Measurements from ENCODE around the gene RAB24.

RAB24 gene

DNA sequence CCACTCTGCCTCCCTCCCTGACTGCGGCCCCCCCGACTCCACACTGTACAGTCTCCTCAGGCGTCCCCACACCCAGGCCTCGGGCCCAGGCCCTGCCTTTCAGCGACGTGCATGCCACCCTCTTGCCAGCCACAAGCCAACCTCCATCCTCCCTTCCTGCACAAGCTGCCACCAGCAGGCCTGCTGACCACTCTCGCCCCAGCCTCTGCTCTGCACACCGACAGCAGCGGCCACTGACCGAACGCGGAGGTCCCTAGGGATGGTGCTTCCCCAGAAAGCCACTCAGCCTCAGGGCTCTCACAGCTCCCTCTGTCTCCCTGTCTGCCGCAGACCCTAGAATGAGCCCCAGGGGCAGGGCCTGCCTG is 29.4 kb upstream of the RAB24 start:
- no peak for DNase-seq

DNA sequence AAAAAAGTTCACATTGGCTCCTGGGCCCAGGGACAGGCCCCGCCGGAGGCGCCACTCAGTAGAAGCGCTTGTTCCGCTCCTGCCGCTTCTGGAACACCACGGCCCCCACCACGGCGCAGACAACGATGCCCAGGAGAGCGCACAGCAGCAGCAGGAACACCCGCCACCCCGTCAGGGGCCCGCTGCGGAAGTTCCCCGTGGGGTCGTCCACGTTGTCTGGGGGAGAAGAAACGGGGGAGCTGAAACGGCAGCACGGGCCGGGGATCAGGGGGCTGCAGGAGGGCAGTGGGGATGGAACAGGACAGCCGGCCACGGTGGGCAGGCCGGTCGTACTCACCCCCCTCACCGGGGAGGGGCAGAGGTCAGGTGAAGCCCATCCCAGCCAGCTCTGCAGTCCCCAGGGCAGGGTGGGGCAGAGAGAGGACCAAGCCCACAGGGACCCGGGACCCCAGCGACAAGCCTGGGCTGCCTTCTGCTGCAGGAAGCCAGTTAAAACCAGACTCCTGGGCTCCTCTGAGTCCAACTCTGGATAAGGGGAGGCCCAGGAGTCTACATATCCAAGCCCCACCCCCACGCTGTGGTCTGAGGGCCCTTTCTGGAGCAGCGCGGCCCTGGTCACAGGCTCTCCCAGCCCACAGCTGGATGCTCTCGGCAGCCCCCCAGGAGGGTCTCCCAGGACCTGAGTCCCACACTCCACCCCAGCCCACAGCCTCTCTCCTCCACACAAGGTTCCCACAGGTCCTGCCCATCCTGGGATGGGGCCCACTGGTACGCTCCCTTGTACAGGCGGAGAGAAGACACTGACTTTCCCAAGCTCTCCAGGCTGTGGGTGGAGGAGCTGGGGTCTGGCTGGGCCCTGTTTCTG is 28.7 kb upstream of the RAB24 start:
- no peak for DNase-seq

DNA sequence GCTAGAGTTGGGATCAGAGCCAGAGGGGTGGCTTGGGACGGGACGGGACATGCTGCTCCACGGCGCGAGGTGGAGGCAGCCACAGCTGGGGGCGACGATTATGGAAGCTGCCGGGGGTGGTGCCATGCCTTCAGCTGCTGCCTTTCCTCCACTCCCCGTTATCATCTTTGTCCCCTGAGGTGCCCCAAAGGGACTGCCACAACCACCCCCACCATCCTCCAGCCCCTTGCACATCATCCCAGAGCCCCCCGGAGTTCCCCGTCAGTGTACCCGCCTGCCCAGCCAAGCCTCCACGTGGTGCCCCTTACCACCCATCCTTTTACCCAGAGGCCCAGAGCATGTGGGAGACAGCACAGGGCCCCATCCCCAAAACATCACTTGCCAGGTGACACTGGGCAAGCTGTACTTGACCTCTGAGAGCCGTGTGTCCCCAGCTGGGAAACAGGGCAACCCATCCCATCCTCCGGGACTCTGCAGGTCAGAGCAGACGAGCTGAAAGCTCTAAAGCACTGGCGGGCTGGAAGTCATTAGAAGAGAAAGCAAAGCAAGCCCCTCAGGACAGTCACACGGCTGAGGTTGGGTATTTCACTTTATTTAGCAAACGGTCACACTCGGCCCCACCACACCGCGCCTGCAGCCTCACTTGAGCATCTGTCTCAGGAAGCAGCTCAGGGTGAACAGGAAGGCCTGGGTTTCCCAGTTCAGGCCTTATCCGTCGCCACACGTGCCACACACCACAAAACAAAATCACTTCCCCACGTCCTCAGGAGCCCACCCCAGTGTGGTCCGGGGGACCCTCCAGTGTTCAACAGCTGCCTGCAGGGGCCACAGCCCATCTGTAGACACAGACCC is 27.7 kb upstream of the RAB24 start:
- no peak for DNase-seq

DNA sequence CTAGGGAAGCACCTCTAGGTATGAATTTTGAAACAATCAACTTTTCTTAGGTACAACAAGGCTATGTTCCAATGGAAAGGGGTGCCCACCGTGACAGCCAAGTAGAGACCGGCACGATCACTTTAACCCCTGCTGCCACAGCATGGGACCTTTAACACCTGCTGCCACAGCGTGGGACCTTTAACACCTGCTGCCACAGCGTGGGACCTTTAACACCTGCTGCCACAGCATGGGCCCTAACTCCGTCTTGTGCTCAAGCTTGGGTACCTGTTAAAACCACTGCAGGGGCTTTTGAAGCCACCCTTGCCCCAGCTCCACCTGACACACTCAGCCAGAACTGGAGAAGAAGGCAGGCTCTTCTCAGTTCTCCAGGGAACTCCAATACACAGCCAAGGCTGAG is 26.4 kb upstream of the RAB24 start:
- no peak for DNase-seq

DNA sequence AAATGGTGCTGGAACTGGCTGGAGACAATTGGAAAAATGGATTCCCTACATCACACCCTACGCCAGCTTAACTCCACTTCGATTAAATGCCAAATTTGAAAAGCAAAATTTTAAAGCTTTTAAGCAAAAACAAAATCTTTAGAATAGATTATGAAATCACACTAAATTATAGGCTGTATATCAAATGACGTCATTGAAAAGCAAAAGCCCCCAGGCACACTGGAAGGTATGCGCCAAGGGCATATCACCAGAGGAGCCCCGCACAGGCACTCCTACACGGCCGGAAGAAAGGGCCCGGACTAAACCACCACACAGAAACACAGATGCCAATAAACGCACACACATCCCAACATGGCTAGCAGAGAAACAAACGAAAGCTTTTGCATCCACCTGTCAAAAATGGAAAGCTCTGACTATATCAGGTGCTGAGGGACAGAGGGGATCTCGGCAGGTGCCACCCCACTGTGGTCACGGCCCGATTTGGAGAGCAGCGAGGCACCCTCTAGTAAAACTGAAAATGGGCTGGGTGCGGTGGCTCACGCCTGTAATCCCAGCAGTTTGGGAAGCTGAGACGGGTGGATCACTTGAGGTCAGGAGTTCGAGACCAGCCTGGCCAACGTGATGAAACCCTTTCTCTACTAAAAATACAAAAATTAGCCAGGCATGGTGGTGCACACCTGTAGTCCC is 25.2 kb upstream of the RAB24 start:
- DNase-seq = no peak

DNA sequence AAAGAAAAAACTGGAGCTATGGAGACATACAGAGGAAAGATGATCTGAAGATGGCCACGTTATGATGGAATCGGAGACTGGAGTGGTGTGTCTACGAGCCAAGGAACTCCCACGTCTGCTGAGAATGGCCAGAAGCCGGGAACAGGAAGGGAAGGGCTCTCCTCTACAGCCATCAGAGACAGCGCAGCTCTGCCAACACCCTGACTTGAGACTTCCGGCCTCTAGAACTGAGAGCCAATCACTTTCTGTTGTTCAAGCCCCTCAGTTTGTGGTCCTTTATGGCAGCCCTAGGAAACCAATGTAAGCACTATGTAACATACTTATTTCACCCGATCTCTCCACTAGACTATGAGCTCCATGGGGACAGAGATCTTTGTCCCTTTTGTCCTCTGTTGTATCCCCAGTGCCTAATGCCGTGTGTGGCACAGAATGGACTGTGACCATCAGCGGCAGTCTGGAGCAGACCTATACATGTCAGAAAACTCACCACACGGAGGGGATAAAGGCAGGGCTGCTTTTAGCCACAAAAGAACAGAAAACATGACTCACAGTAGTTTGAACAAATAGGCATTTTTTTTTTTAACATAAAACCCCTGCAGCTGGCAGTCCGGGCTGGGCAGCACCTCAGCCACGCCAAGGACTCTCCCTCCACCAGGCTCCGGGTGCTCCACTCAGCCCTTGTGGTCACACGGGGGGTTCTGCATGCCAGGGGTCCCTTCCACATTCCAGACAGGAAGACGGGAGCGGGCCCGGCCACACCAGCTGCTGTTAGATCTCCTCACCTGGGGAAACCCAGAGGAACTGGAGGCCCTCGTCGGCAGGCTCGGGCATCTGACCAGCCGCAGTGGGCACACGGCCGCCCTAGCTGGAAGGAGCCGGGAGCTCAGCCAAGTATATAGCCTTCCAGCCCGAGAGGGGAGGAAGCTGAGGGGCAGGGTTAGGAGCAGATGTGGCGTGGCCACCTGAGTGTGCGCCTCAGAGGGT is 24.3 kb upstream of the RAB24 start:
- DNase-seq = no peak

DNA sequence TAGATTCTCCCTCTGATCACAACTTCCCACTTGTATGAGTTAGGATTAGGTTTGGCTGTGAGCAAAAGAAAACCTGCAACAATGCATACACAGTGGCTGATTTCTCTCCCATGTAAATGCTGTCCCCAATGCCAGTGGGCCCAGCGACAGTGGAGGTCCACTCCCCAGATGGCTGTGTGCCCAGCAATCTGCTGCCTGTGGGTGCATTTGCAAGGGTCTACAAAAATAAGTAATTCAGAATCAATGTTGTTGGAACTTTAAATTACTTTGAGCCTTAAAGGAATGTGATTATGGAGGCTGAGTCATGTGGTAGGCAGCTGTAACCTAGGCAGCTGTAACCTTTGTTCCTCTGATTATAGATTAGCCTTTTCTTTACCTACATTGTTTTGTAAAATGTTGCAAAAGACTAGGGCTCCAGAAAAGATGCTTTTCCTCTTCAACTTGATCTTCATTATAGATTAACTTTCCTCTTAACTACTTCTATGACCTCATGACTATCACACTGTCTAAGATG is 22.4 kb upstream of the RAB24 start:
- no peak for DNase-seq

DNA sequence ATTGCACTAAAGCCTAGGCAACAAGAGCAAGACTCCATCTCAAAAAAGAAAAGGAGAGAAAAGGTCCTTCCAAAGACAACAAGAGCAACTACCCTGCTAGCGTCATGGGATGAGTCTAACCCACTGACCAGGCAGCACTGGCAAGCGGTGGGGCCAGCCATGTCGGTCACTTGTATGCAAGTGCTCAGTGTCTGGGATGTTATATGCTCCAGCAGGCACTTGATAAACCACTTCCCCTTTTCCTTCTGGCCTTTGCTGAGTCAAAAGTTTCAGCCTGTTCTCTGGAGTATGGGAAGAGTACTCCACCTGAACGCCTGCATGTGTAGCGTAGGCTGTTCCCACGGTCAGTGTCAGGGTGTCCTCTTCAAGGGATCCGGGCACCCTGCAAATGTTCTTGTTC is 17.4 kb upstream of the RAB24 start:
- no peak for DNase-seq

DNA sequence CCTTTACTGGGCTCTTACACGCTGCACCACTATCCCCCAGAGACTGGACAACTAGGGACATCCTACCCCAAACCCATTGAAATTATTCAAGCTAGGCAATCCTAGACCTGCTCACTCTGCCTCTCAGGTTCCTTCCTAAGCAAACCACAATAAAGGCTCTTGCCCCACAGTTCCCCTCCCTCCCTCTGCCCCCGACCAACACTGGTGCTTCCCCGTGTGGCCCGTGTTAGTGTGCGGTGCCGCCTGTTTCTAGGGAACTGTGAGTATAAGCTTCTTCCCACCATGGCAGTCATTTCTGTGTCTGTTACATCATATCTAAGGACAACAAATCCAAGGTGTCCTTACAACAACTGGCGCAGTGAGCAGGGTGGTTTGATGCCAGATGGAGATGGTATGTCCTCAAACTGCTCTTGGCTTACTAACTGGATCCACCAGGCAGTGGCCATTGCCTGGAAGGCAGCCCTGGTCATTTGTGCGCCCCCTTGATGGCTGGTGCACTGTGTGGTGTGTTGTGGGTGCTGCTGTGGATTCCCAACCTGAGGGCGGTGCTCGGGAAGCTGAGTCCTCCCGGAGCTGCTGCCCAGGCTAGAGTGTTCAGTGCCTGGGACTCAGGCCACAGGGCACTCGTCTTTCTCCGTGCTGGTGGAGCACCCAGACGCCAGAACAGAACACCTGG is 16.5 kb upstream of the RAB24 start:
- DNase-seq = no peak

DNA sequence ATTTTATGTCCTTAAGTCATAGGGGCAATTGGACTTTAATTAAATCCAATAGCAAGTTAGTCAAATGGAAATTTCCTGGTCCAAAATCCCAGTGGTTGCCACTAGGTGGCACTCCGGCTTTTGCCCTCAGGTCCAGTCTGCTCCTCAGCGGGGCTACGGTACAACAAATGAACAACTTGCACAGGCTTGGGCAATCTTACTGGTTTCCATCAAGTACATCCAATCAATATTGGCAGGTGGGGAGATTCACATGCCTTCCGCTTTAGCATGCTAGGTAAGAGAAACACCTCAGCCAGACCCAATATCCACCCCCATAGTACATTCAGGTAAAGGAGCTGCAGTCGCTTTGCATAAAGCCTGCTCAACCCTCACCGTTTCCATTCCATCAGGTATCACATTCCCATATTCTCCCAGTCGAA is 14.4 kb upstream of the RAB24 start:
- peak; percentile 44 for DNase-seq

DNA sequence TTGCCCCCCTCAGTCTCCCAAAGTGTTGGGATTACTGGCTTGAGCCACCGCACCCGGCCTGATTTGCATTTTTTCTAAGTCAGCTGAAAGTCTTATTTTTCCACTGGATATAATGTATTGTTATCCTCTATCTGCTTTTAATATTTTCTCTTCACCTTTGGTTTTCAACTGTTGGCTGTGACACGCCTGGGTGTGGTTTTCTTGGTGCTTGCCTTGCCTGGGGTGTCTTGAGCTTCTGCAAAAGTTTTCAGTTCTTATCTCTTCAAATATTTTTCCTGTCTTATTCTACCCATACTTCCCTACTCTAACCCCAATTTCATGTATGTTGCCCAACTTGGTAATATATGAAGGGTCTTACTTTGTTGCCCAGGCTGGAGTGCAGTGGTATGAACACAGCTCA is 12.5 kb upstream of the RAB24 start:
- DNase-seq = no peak

DNA sequence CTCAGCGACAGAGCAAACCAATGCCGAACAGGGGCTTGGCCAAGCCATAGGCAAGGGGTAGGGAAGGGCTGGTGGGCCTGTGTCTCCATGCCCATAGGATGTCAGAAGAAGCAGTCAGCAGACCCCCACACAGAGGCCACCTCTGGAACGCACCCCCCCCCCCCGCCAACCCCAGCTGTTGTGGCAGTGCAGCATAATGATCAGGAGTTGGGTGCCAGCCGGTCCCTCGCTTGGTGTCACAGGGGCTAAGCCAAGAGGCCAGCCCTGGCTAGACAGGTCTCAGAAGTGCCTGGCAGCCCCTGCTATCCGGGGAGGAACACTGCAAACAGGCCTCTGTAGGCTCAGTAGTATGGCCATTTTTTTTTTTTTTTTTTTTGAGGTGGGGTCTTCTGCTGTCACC is 11.9 kb upstream of the RAB24 start:
- no peak for DNase-seq

DNA sequence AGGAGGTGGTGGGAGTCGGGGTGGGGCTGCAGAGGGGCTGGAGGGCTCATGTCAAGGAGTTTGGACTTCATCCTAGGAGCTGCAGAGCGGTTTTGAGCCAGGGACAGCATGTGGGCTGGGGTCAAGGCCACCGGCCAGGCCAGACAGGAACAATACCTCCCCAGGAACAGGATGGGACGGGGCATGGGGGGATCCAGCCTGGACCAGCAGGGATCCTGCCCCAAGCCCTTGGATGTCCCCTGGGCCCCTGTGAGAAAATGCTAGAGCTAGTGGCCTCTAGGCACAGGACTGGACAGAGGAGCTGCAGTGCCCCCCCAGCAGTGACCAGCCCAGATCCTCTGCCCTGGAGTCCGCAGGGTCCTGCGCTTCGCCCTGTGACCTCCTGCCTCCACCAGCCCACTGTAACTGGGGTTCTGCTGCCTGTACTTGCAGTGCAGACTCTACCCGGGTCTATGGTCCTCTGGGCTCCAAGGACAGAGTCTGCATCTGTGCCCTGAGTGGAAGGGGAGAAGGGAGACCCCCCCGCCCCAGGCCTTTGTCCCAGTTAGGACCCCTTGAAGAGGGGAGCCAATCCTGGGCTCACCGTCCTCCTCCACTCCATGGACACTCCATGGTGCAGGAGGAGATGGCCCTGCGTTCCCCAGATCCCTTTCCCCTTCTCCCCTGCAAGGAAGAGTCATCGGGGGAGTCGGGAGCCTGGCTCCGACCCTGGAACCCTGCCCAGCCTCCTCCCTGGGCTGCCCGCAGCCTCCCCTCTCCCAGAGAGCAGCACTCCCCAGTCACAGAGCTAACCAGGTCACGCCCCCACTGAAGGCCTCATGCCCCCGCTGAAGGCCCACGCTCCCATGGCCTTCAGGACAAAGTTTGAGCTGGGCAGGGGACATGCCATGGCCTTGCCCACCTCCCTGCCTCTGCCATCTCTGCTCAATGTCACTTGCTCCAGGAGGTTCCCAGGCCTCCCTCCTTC is 11.1 kb upstream of the RAB24 start:
- DNase-seq = no peak

DNA sequence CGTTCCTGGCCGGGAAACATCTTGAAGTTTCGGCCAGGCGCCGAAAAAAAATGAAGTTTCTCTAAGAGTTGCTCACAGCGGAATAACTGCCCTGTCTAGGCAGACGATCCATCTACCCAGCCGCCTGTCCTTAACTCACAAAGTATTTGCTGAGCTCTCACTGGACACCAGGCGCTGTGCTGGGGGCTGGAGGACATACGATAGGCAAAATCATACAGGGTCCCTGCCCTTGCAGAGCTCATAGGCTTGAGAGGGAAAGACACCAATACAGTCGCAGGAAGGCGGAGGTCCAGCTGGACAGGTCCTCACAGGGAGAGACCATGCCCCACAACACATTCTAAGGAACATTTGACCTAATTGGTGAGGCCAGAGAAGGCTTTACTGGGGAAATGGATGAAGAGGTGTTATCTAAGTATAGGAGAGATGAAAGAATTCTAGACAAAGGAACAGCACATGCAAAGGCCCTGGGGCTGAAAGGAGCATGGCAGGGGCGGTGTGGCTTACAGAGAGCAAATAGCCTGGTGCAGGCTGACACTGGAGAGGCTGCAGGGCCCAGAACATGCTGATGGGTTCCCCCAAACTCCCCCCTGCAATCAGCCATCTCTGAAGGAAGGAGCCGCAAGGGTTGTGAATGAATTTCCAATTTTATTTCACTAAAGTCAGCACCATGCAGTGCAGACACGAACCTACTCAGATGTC is 10.2 kb upstream of the RAB24 start:
- DNase-seq = no peak

DNA sequence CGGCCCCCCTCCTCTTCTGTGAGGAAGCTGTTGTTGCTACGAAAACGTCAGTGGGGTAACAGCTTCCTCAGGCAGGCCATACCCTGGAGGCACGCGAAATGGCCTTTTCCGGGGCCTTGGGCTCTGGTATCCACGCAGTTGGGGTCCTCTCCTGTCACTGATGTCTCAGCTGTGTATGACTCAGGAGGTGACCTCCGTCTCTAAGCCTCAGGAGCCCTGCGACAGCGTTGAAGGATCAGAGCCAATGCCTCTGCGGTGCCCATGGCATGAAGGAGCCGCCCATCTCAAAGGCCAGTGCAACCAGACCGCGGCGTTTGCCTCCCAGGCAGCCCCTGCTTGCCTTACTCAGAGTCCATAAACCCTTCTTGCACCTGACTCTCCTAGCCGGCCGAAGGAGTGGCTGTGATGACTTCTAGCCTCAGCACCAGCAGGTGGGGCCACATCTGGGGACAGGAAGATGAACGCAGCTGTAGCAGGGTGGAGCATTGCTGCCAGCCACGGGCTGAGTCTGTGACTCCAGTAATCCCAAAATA is 9.2 kb upstream of the RAB24 start:
- DNase-seq = peak; percentile 14

DNA sequence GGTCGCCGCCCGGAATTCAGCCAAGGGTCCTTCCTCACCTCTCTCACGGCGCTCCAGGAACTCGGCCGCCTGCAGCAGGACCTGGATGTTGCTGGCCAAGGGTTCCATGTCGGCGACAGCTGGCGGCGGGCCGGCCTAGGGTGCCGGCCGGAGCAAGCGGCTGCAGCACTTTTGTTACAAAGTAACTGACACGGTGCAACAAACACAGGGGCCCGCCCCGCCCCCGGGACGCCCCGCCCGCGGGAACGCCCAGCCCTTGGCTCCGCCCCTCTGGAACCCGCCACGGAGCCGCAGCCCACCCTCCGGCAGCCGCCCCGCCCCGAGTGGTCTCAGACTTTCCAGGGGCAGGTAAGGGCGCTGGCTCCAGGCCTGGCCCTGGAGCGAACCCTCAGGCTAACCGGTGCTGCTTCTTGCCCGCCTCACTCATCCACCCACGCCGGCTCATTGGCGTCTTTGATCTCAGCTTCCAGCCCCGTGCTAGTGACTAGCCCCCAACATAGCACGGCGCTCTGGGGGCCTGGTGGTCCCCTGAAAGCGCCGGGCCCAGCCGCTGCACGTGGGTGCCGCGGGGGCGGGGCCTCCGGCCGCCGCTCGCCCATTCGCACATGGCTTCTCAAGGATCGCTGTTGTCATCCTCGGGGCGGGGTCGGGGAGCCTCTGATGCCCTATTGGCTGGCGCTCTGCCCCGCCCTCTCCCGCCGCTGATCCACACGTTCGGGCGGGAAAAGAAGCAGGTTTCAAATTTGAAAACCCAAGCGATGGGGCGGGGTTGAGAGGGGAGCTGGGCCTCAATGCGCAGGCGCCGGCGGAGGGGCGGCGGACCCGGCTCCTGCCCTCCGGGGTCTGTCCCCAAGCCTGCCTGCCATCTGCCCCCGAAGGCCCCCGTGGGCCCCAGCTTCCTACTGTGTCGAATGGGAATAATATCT is 8.5 kb upstream of the RAB24 start, which contains the start of gene MXD3:
Gene MXD3, minus strand, starts transcription at position 176 of the 926 bp plus-strand sequence. Its CDS starts 68 bp downstream, at position 108.
- peak; percentile 89 for DNase-seq

DNA sequence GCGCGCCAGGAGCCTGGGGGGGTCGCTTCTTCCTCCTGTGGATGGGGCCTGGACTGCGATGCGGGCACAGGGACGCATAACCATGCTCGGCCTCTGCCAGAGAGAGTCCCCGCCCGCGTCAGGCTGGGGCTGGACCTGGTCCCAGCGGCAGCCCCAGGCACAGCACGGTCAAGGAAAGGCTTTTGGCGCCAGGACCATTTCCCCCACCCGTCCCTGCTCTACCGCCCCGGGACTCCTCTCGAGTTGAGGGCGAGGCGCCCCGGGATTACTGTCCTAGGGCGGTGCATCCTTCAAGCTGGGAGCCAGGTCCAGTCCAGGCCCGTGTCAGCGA is 7.8 kb upstream of the RAB24 start:
- DNase-seq = no peak

DNA sequence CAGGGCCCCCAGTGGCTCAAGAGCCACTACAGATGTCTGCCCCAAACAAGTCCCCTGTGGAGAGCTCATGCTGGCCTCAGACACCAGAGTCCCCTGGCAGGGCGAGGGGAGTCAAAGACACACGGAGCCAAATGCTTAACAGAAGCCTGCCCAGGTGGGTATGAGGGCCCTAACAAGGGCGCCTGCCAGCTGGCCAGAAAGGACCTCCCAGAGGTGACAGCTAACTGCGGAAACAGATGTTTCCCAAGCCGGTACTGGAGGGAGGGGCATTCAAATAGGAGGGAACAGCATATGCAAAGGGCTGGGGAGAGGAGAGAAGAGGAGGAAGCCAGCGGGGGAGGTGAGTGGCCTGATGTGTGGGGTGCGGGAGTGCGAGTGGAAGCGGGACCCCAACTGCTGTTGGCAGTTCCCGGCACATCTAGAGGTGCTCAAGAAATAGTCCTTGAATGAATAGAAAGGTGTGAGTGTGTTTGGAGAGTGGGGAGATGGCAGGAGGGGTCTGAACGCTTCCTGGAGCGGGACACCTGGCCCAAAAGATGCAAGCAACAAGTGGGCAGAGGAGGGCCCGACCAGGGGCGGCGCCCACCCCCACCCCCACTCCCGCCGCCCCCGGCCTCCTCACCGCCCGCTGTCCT is 7.4 kb upstream of the RAB24 start:
- DNase-seq = peak; percentile 9

Measured in NCI-H1105 treated with DMSO at 0.1 percent for 48 hours (cell line).